HepG2 (cell line): ENCODE results near the gene PRKCZ. TPM values are rescaled to one million over a fixed set of nuclear protein-coding genes. Genes with fewer than 3 reads are reported as not detected.
A peak's percentile ranks its signal among the peaks of the same experiment; 100 is the strongest.

ENCODE experiments used
- ASH2L ChIP-seq: fragments of 300-600, 200-600 bp; sonication (generic); IDR thresholded peaks from 2 replicates; pipeline ENCODE4 v1.7.0; 2017; ENCODE audit warnings: low read depth, mild to moderate bottlenecking, moderate library complexity, mixed read lengths, low read length; ENCODE audit not compliant: insufficient read length
- BRCA1 ChIP-seq: sonication (generic); formaldehyde crosslinking; IDR thresholded peaks from 2 replicates; pipeline ENCODE4 v1.4.0; 2020; ENCODE audit warnings: missing genetic modification reagents
- CBX1 ChIP-seq: IDR thresholded peaks from one replicate; pipeline ENCODE4 v1.6.1; 2016; ENCODE audit warnings: antibody characterized with exemption, low read depth
- DNMT3B ChIP-seq: conservative IDR thresholded peaks from 2 replicates; pipeline ENCODE4 v1.6.1; 2016; ENCODE audit warnings: missing biosample characterization, control low read depth
- DZIP1 ChIP-seq: sonication (generic); formaldehyde crosslinking; IDR thresholded peaks from 2 replicates; pipeline ENCODE4 v1.5.0; 2020; ENCODE audit warnings: mild to moderate bottlenecking, missing genetic modification reagents
- FUBP1 ChIP-seq: sonication (generic); formaldehyde crosslinking; IDR thresholded peaks from 2 replicates; pipeline ENCODE4 v1.5.1; 2020; ENCODE audit warnings: missing genetic modification reagents, mild to moderate bottlenecking, borderline replicate concordance
- MYNN ChIP-seq: sonication (generic); formaldehyde crosslinking; IDR thresholded peaks from 2 replicates; pipeline ENCODE4 v1.4.0; 2020; ENCODE audit warnings: mild to moderate bottlenecking, low read depth, missing genetic modification reagents
- NFYC ChIP-seq: IDR thresholded peaks from 2 replicates; pipeline ENCODE4 v1.6.1; 2016; ENCODE audit warnings: missing genetic modification reagents, missing compliant biosample characterization
- PLRG1 ChIP-seq: fragments of 450-650 bp; conservative IDR thresholded peaks from 2 replicates; pipeline ENCODE4 v1.6.1; 2016
- POGZ ChIP-seq: sonication (generic); formaldehyde crosslinking; IDR thresholded peaks from 2 replicates; pipeline ENCODE4 v1.4.0; 2020; ENCODE audit warnings: mild to moderate bottlenecking, missing genetic modification reagents
- POLR2A ChIP-seq, 2 experiments: IDR thresholded peaks; 2 replicates each; pipeline ENCODE4 v1.6.1; 2011; ENCODE audit warnings: low read depth in 2 of 2, low read length in 2 of 2, mild to moderate bottlenecking in 1 of 2, moderate library complexity in 1 of 2; ENCODE audit not compliant: insufficient read depth in 1 of 2
- PPARG ChIP-seq: conservative IDR thresholded peaks from 2 replicates; pipeline ENCODE4 v1.6.1; 2016; ENCODE audit warnings: missing biosample characterization, missing genetic modification reagents
- STAT6 ChIP-seq: sonication (generic); formaldehyde crosslinking; IDR thresholded peaks from 2 replicates; pipeline ENCODE4 v1.4.0; 2020; ENCODE audit warnings: missing genetic modification reagents, mild to moderate bottlenecking, borderline replicate concordance
- ZBTB14 ChIP-seq: sonication (generic); formaldehyde crosslinking; IDR thresholded peaks from 2 replicates; pipeline ENCODE4 v1.4.0; 2020; ENCODE audit warnings: missing genetic modification reagents
- ZBTB20 ChIP-seq: sonication (generic); formaldehyde crosslinking; IDR thresholded peaks from 2 replicates; pipeline ENCODE4 v1.8.1; 2023; ENCODE audit warnings: missing genetic modification reagents, low read depth, mild to moderate bottlenecking, borderline replicate concordance
- ZEB1 ChIP-seq: IDR thresholded peaks from 2 replicates; pipeline ENCODE4 v1.6.1; 2012; ENCODE audit warnings: mild to moderate bottlenecking, low read depth, inconsistent platforms; ENCODE audit not compliant: insufficient replicate concordance
- ZNF180 ChIP-seq: sonication (generic); formaldehyde crosslinking; IDR thresholded peaks from 2 replicates; pipeline ENCODE4 v1.4.0; 2020; ENCODE audit warnings: low read depth, missing genetic modification reagents, borderline replicate concordance
- ZNF234 ChIP-seq: sonication (generic); formaldehyde crosslinking; conservative IDR thresholded peaks from 2 replicates; pipeline ENCODE4 v1.5.1; 2020; ENCODE audit warnings: mild to moderate bottlenecking, missing genetic modification reagents
- ZNF256 ChIP-seq: sonication (generic); formaldehyde crosslinking; conservative IDR thresholded peaks from 2 replicates; pipeline ENCODE4 v1.4.0; 2020; ENCODE audit warnings: missing genetic modification reagents
- ZNF33A ChIP-seq: sonication (generic); formaldehyde crosslinking; IDR thresholded peaks from 2 replicates; pipeline ENCODE4 v1.5.1; 2020; ENCODE audit warnings: missing genetic modification reagents, mild to moderate bottlenecking, moderate library complexity, borderline replicate concordance
- ZNF451 ChIP-seq: sonication (generic); formaldehyde crosslinking; IDR thresholded peaks from 2 replicates; pipeline ENCODE4 v1.5.0; 2020; ENCODE audit warnings: mild to moderate bottlenecking, missing genetic modification reagents
- ZNF678 ChIP-seq: sonication (generic); formaldehyde crosslinking; IDR thresholded peaks from 2 replicates; pipeline ENCODE4 v1.4.0; 2020; ENCODE audit warnings: mild to moderate bottlenecking, missing genetic modification reagents
- ZNF776 ChIP-seq: sonication (generic); formaldehyde crosslinking; IDR thresholded peaks from 2 replicates; pipeline ENCODE4 v1.4.0; 2020; ENCODE audit warnings: mild to moderate bottlenecking, missing genetic modification reagents
- ZNF891 ChIP-seq: sonication (generic); formaldehyde crosslinking; IDR thresholded peaks from 2 replicates; pipeline ENCODE4 v1.5.0; 2020; ENCODE audit warnings: mild to moderate bottlenecking, missing genetic modification reagents
- polyA plus RNA-seq, 8 experiments: library from polyadenylated mRNA; depleted of rRNA in 3 of 8; stranded (reverse) in 7 of 8; unstranded in 1 of 8; fragments of >200 nt; fragmentation: Illumina TruSeq in 4 of 8; extraction: Trizol in 4 of 8; gene quantifications; 2 replicates each; pipeline versions ENCODE4 v1.2.1 to v1.2.3, GENCODE V29; 2011 to 2016; ENCODE audit warnings: low read depth in 4 of 8, missing spikeins in 1 of 8, mixed read lengths in 1 of 8; ENCODE audit not compliant: insufficient read depth in 1 of 8
- total RNA-seq, 5 experiments: library from RNA; depleted of rRNA; stranded (reverse); fragments of >200 nt; fragmentation: Illumina TruSeq; extraction: Trizol; gene quantifications; 2 replicates each; pipeline ENCODE4 v1.2.3, GENCODE V29; 2016; ENCODE audit warnings: low read depth in 1 of 5

Gene PRKCZ
- total and polyA plus RNA-seq, 2 of the 13 experiments (the other 11 are each of a cell fraction or from before 2014, with no cell fraction given), result 34.7 to 85.2 TPM

- TF ChIP-seq ZNF256 (CRISPR knock-in tag) (no peak), ZNF33A (CRISPR knock-in tag) (no peak), DNMT3B (CRISPR knock-in tag) (no peak), ZNF678 (CRISPR knock-in tag) (no peak), ZNF776 (CRISPR knock-in tag) (no peak), STAT6 (CRISPR knock-in tag) (no peak), ZNF180 (CRISPR knock-in tag) (0 out of 2 replicates have a peak, but pooled peaks have one; percentile 7), PLRG1 (no peak), ZNF891 (CRISPR knock-in tag) (no peak), PPARG (CRISPR knock-in tag) (peak; percentile 65; the same call in 1 of the 2 replicates), NFYC (no peak), ZBTB20 (peak; percentile 89), ZNF451 (CRISPR knock-in tag) (peak; percentile 34; the same call in 1 of the 2 replicates), ZEB1 (no peak), MYNN (CRISPR knock-in tag) (no peak), POLR2A (IDR thresholded peaks at IDR 0.05; ENCODE audit: insufficient read depth in 1 of 2, low read depth in 2 of 2, low read length in 2 of 2) (no peak), ZNF234 (no peak), CBX1 (no peak), POGZ (CRISPR knock-in tag) (no peak), BRCA1 (CRISPR knock-in tag) (no peak), FUBP1 (CRISPR knock-in tag) (no peak), ZBTB14 (CRISPR knock-in tag) (no peak), ASH2L (no peak), DZIP1 (CRISPR knock-in tag) (no peak)
Measured at GRCh38 chr1:2049225-2049717, 940 bp upstream of the PRKCZ start (continued).
